GM19395 (cell line): ENCODE measurements around the gene MICB.
"Not testable (repeated sequence)": the region's sequence is repeated elsewhere in the genome, so short reads cannot be mapped to it uniquely, and the experiment has no call there.

Experiments
- ATAC-seq: cut with Tn5 transposase; IDR thresholded peaks from one replicate; pipeline ENCODE4 v1.9.1; 2021; ENCODE audit warnings: mild to moderate bottlenecking, moderate library complexity; ENCODE audit not compliant: unreplicated experiment

The MICB gene

GRCh38 chr6:31498748-31499147 lies 803 bp downstream of the MICB start:
- no peak for ATAC-seq

- ATAC-seq = not testable (repeated sequence)
Observed at GRCh38 chr6:31499648-31500047, 1.7 kb downstream of the MICB start.

- no peak for ATAC-seq
Observed at GRCh38 chr6:31502586-31502985, 4.6 kb downstream of the MICB start.

GRCh38 chr6:31509036-31509435 lies 11.1 kb downstream of the MICB start:
- ATAC-seq = not testable (repeated sequence)

- ATAC-seq = no peak
Observed at GRCh38 chr6:31510007-31510406, 12.1 kb downstream of the MICB start.

- no peak for ATAC-seq
Observed at GRCh38 chr6:31513456-31514165, 15.7 kb downstream of the MICB start.

GRCh38 chr6:31521835-31522234 lies 23.9 kb downstream of the MICB start:
- ATAC-seq = no peak

- ATAC-seq = no peak
Observed at GRCh38 chr6:31525553-31525931, 27.6 kb downstream of the MICB start.

GRCh38 chr6:31525932-31526591 lies 28.1 kb downstream of the MICB start:
- no peak for ATAC-seq

- ATAC-seq = no peak
Observed at GRCh38 chr6:31528307-31528777, 30.4 kb downstream of the MICB start.

- ATAC-seq = no peak
Observed at GRCh38 chr6:31528821-31529328, 30.9 kb downstream of the MICB start, which contains the start of gene MCCD1. Gene MCCD1, plus strand, starts transcription at chr6:31528962. Its CDS starts 53 bp downstream, at chr6:31529015.

GRCh38 chr6:31529329-31530150 lies 31.6 kb downstream of the MICB start:
- ATAC-seq = no peak

GRCh38 chr6:31530659-31531058 lies 32.7 kb downstream of the MICB start:
- no peak for ATAC-seq

- ATAC-seq = no peak
Observed at GRCh38 chr6:31531162-31531561, 33.2 kb downstream of the MICB start.

GRCh38 chr6:31531771-31532643 lies 34.1 kb downstream of the MICB start:
- no peak for ATAC-seq

GRCh38 chr6:31532644-31533454 lies 34.9 kb downstream of the MICB start:
- no peak for ATAC-seq

GRCh38 chr6:31533455-31533841 lies 35.5 kb downstream of the MICB start:
- no peak for ATAC-seq

- ATAC-seq = no peak
Observed at GRCh38 chr6:31534011-31534410, 36.1 kb downstream of the MICB start.

- no peak for ATAC-seq
Observed at GRCh38 chr6:31534521-31535040, 36.6 kb downstream of the MICB start.
